Neural cell (in vitro differentiated cells): ENCODE data around the gene KRTAP1-3. TPM values are rescaled to one million over a fixed set of nuclear protein-coding genes. Genes with fewer than 3 reads are reported as not detected.

ENCODE experiments used
- H2AFZ ChIP-seq: fragments of 200-600, 300-800 bp; sonication (generic), shearing (Covaris generic); 2 replicates; pipeline ENCODE4 v1.6.0; 2014; ENCODE audit warnings: low read depth, mild to moderate bottlenecking, antibody characterized with exemption, low read length, moderate library complexity
- H3F3A ChIP-seq: fragments of 200-600 bp; shearing (Covaris generic); 2 replicates; pipeline ENCODE4 v1.6.1; 2016; ENCODE audit warnings: mild to moderate bottlenecking, moderate library complexity, mixed read lengths, antibody characterized with exemption, low read length; ENCODE audit not compliant: insufficient read depth, poor library complexity, severe bottlenecking
- H3K27ac ChIP-seq: fragments of 200-600, 300-800 bp; sonication (generic), shearing (Covaris generic); 2 replicates; pipeline ENCODE4 v1.5.1; 2014; ENCODE audit warnings: mild to moderate bottlenecking, low read length, moderate library complexity
- H3K27me3 ChIP-seq: fragments of 300-800, 200-600 bp; sonication (generic), shearing (Covaris generic); 2 replicates; pipeline ENCODE4 v1.6.0; 2014; ENCODE audit warnings: mild to moderate bottlenecking, low read depth, low read length, moderate library complexity; ENCODE audit not compliant: insufficient read depth
- H3K36me3 ChIP-seq: fragments of 300-800, 200-600 bp; sonication (generic), shearing (Covaris generic); 2 replicates; pipeline ENCODE4 v1.5.1; 2014; ENCODE audit warnings: mild to moderate bottlenecking, antibody characterized with exemption, low read length, moderate library complexity; ENCODE audit not compliant: insufficient read depth
- H3K4me2 ChIP-seq: fragments of 300-800, 200-600 bp; sonication (generic), shearing (Covaris generic); 2 replicates; pipeline ENCODE4 v1.6.0; 2014; ENCODE audit warnings: mild to moderate bottlenecking, low read length
- H3K4me3 ChIP-seq: fragments of 300-800, 200-600 bp; sonication (generic), shearing (Covaris generic); 2 replicates; pipeline ENCODE4 v1.5.1; 2014; ENCODE audit warnings: mild to moderate bottlenecking, low read length, moderate library complexity
- H3K79me2 ChIP-seq: fragments of 200-600 bp; shearing (Covaris generic); replicated peaks from 2 replicates; pipeline ENCODE4 v1.6.0; 2014; ENCODE audit warnings: mild to moderate bottlenecking, low read length, moderate library complexity; ENCODE audit not compliant: insufficient read depth
- H3K9ac ChIP-seq: fragments of 300-800, 200-600 bp; sonication (generic), shearing (Covaris generic); 2 replicates; pipeline ENCODE4 v1.6.1; 2016; ENCODE audit warnings: mild to moderate bottlenecking, low read length, mixed read lengths
- H3K9me2 ChIP-seq: fragments of 200-600 bp; shearing (Covaris generic); 2 replicates; pipeline ENCODE4 v1.6.1; 2016; ENCODE audit warnings: mild to moderate bottlenecking, low read length, mixed read lengths; ENCODE audit not compliant: insufficient read depth
- H3K9me3 ChIP-seq: fragments of 200-600, 300-800 bp; sonication (generic), shearing (Covaris generic); 2 replicates; pipeline ENCODE4 v1.6.1; 2016; ENCODE audit warnings: mild to moderate bottlenecking, mixed run types, low read length, moderate library complexity, mixed read lengths
- H4K20me1 ChIP-seq: fragments of 200-600 bp; shearing (Covaris generic); 2 replicates; pipeline ENCODE4 v1.6.1; 2016; ENCODE audit warnings: mild to moderate bottlenecking, mixed run types; ENCODE audit not compliant: insufficient read depth
- EP300 ChIP-seq: fragments of 450-650 bp; conservative IDR thresholded peaks from 2 replicates; pipeline ENCODE4 v1.6.1; 2014; ENCODE audit warnings: antibody characterized with exemption, mild to moderate bottlenecking, moderate library complexity; ENCODE audit not compliant: poor library complexity, severe bottlenecking
- EZH2 ChIP-seq: fragments of 200-600, 300-800 bp; shearing (Covaris generic), sonication (generic); IDR thresholded peaks from 2 replicates; pipeline ENCODE4 v1.6.1; 2014; ENCODE audit warnings: antibody characterized with exemption, low read length, borderline replicate concordance, mild to moderate bottlenecking; ENCODE audit not compliant: insufficient read depth, poor library complexity, severe bottlenecking
- MXI1 ChIP-seq: fragments of 450-650 bp; conservative IDR thresholded peaks from 2 replicates; pipeline ENCODE4 v1.6.1; 2014; ENCODE audit warnings: antibody characterized with exemption, mild to moderate bottlenecking; ENCODE audit not compliant: poor library complexity, severe bottlenecking
- POLR2AphosphoS5 ChIP-seq: IDR thresholded peaks from 2 replicates; pipeline ENCODE4 v1.6.1; 2012
- RAD21 ChIP-seq: fragments of 450-650 bp; conservative IDR thresholded peaks from 2 replicates; pipeline ENCODE4 v1.6.1; 2014; ENCODE audit warnings: antibody characterized with exemption, mild to moderate bottlenecking, moderate library complexity
- REST ChIP-seq: IDR thresholded peaks from 2 replicates; pipeline ENCODE4 v1.6.1; 2012; ENCODE audit warnings: borderline replicate concordance
- SMC3 ChIP-seq: fragments of 450-650 bp; conservative IDR thresholded peaks from 2 replicates; pipeline ENCODE4 v1.6.1; 2014; ENCODE audit warnings: antibody characterized with exemption, mild to moderate bottlenecking, moderate library complexity; ENCODE audit not compliant: poor library complexity
- TAF1 ChIP-seq: IDR thresholded peaks from 2 replicates; pipeline ENCODE4 v1.6.1; 2012; ENCODE audit warnings: low read depth
- polyA plus RNA-seq: library from polyadenylated mRNA; depleted of rRNA; stranded (reverse); fragments of >200 nt; gene quantifications from 2 replicates; pipeline ENCODE4 v1.2.3, GENCODE V29; 2014
- TF ChIP-seq, protein P1 (sequence below): fragments of 450-650 bp; IDR thresholded peaks from 2 replicates; pipeline ENCODE4 v1.5.1; 2014; ENCODE audit warnings: antibody characterized with exemption, mild to moderate bottlenecking, moderate library complexity; ENCODE audit not compliant: poor library complexity, severe bottlenecking

Gene KRTAP1-3
- polyA plus RNA-seq, 1 donor from 2014 or later: not detected

- H3K9me2 ChIP-seq: no peaks in the 10 kb centered on the region
- H3F3A ChIP-seq: no peaks in the 10 kb centered on the region
- H3K79me2 ChIP-seq: no peaks in the 10 kb centered on the region
- no peaks in the 10 kb centered on the region for H3K9me3 ChIP-seq
- no peak overlapping the region for H2AFZ ChIP-seq
- H3K4me3 ChIP-seq: no peak overlapping the region
- no peak overlapping the region for H3K4me2 ChIP-seq
- TF ChIP-seq POLR2AphosphoS5 (no peak), EZH2 (no peak), RAD21 (no peak), TAF1 (no peak), MXI1 (no peak), SMC3 (no peak), EP300 (no peak), REST (no peak)
- TF ChIP-seq, protein P1, sequence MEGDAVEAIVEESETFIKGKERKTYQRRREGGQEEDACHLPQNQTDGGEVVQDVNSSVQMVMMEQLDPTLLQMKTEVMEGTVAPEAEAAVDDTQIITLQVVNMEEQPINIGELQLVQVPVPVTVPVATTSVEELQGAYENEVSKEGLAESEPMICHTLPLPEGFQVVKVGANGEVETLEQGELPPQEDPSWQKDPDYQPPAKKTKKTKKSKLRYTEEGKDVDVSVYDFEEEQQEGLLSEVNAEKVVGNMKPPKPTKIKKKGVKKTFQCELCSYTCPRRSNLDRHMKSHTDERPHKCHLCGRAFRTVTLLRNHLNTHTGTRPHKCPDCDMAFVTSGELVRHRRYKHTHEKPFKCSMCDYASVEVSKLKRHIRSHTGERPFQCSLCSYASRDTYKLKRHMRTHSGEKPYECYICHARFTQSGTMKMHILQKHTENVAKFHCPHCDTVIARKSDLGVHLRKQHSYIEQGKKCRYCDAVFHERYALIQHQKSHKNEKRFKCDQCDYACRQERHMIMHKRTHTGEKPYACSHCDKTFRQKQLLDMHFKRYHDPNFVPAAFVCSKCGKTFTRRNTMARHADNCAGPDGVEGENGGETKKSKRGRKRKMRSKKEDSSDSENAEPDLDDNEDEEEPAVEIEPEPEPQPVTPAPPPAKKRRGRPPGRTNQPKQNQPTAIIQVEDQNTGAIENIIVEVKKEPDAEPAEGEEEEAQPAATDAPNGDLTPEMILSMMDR: no peak
- no peaks in the 10 kb centered on the region for H4K20me1 ChIP-seq
- no peaks in the 10 kb centered on the region for H3K27me3 ChIP-seq
- H3K9ac ChIP-seq: no peak overlapping the region
- H3K27ac ChIP-seq: no peak overlapping the region
- H3K36me3 ChIP-seq: no peaks in the 10 kb centered on the region
Measured at GRCh38 chr17:41013181-41013580, 21.5 kb downstream of the KRTAP1-3 start.

DNA sequence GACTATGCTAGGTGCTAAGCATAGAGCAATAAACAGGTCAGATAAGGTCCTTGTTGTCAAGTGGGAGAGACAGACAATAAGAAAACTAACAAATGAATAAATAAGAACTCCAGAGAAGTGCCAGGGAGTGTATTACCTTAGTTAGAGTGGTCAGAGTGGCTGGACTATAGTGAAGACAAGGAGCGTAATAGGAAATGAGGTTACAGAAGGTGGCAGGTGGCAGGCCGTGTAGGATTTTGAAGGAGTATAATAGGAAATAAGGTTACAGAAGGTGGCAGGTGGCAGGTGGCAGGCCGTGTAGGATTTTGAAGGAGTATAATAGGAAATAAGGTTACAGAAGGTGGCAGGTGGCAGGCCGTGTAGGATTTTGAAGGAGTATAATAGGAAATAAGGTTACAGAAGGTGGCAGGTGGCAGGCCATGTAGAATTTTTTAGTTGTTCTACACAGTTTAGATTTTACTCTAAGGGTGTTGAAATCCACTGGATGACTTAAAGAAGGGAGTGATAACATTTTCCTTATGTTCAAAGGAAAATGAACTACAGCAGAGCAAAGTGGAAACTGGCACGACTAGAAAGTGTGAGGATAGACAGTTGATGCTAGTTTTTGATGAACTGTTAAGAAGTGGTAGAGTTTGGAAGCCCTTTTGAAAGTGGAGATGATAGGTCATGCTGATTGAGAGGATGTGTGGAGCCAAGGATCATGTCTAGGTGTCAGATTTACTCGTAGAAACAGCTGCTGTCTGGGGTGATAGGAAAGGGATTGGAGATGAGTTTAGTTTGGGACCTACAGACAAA is 22.2 kb downstream of the KRTAP1-3 start:
- no peaks in the 10 kb centered on the region for H3K9me2 ChIP-seq
- H3K79me2 ChIP-seq: no peaks in the 10 kb centered on the region
- H3K9me3 ChIP-seq: no peaks in the 10 kb centered on the region
- TF ChIP-seq TAF1 (no peak), RAD21 (no peak), MXI1 (no peak), REST (no peak), EP300 (no peak), EZH2 (no peak), POLR2AphosphoS5 (no peak), SMC3 (no peak)
- TF ChIP-seq, protein P1: no peak
- no peak overlapping the region for H3K9ac ChIP-seq
- no peaks in the 10 kb centered on the region for H3F3A ChIP-seq
- H3K27ac ChIP-seq: no peak overlapping the region
- no peaks in the 10 kb centered on the region for H3K27me3 ChIP-seq
- no peak overlapping the region for H3K4me3 ChIP-seq
- H2AFZ ChIP-seq: no peak overlapping the region
- H3K36me3 ChIP-seq: no peaks in the 10 kb centered on the region
- no peaks in the 10 kb centered on the region for H4K20me1 ChIP-seq
- H3K4me2 ChIP-seq: no peak overlapping the region
